ENCODE results near the gene OS9. TPM values are rescaled to one million over a fixed set of nuclear protein-coding genes. Genes with fewer than 3 reads are reported as not detected.

OS9 gene
- total RNA-seq, 1 donor: 211 TPM

DNA sequence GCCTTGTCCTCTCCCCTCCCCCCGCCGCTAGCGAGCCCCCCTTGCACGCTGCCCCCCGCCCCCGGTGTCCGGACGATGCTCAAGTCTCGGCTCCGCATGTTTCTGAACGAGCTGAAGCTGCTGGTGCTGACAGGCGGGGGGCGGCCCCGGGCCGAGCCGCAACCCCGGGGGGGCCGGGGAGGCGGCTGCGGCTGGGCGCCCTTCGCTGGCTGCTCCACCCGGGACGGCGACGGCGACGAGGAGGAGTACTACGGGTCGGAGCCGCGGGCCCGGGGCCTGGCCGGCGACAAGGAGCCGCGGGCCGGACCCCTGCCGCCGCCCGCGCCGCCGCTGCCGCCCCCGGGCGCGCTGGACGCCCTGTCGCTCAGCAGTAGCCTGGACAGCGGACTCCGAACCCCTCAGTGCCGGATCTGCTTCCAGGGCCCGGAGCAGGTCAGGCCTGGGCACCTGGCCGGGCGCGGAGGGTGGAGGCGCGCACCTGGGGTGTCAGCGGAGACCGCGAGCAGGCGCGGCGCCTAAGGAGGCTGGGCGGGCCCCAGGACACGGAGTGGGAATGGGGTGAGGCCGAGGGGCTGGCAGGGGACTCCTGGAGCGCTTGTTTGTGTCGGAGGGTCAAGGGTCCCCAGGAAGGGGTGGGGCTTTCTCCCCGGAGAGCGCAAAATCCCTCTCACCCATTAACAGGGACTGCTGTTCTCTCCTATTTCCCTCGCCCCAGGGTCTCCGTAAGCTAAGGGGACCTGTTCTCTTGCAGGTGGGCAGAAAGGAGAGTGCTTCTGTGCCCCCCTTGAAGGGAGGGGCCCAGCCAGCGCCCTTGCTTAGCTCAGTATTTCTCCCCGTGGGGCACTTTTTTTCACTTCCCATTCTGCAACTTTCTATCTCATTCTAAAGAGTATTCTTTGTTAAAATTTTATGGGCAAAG lies 61.8 kb downstream of the OS9 start:
- Histone ChIP-seq H4K20me1 (ENCODE audit: insufficient read depth, low read length) (peaks cover under 1% of the 10 kb centered on the region), H3K9me3 (ENCODE audit: low read depth, low read length) (no peaks in the 10 kb centered on the region), H2AFZ (ENCODE audit: low read length) (no peak overlapping the region), H3K36me3 (ENCODE audit: insufficient read depth, low read length) (peaks cover 5% of the 10 kb centered on the region), H3K4me2 (ENCODE audit: insufficient read depth, low read length) (peak overlapping the region; percentile 58), H3K27ac (ENCODE audit: low read depth, low read length) (no peak overlapping the region), H3K4me3 (ENCODE audit: insufficient read depth, low read length) (peak overlapping the region; percentile 49), H3K27me3 (ENCODE audit: insufficient read depth, low read length) (peaks cover 49% of the 10 kb centered on the region), H3K4me1 (ENCODE audit: insufficient read depth, low read length) (peaks cover 14% of the 10 kb centered on the region), H3K79me2 (ENCODE audit: insufficient read depth, low read length) (peaks cover 16% of the 10 kb centered on the region)
- DNase-seq (ENCODE audit: insufficient read length, low spot score, missing footprints): peak; percentile 91
- TF ChIP-seq, protein P1, sequence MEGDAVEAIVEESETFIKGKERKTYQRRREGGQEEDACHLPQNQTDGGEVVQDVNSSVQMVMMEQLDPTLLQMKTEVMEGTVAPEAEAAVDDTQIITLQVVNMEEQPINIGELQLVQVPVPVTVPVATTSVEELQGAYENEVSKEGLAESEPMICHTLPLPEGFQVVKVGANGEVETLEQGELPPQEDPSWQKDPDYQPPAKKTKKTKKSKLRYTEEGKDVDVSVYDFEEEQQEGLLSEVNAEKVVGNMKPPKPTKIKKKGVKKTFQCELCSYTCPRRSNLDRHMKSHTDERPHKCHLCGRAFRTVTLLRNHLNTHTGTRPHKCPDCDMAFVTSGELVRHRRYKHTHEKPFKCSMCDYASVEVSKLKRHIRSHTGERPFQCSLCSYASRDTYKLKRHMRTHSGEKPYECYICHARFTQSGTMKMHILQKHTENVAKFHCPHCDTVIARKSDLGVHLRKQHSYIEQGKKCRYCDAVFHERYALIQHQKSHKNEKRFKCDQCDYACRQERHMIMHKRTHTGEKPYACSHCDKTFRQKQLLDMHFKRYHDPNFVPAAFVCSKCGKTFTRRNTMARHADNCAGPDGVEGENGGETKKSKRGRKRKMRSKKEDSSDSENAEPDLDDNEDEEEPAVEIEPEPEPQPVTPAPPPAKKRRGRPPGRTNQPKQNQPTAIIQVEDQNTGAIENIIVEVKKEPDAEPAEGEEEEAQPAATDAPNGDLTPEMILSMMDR (IDR thresholded peaks at IDR 0.05; ENCODE audit: extremely low read depth, low read depth, low read length): no peak

- peaks cover 2% of the 10 kb centered on the region for H4K20me1 ChIP-seq (ENCODE audit: insufficient read depth, low read length)
- no peak overlapping the region for H2AFZ ChIP-seq (ENCODE audit: low read length)
- H3K4me2 ChIP-seq (ENCODE audit: insufficient read depth, low read length): no peak overlapping the region
- H3K27ac ChIP-seq (ENCODE audit: low read depth, low read length): no peak overlapping the region
- H3K36me3 ChIP-seq (ENCODE audit: insufficient read depth, low read length): no peaks in the 10 kb centered on the region
- H3K9me3 ChIP-seq (ENCODE audit: low read depth, low read length): no peaks in the 10 kb centered on the region
- peaks cover 49% of the 10 kb centered on the region for H3K27me3 ChIP-seq (ENCODE audit: insufficient read depth, low read length)
- no peak overlapping the region for H3K4me3 ChIP-seq (ENCODE audit: insufficient read depth, low read length)
- TF ChIP-seq, protein P1 (IDR thresholded peaks at IDR 0.05; ENCODE audit: extremely low read depth, low read depth, low read length): peak; percentile 36
- peaks cover 7% of the 10 kb centered on the region for H3K79me2 ChIP-seq (ENCODE audit: insufficient read depth, low read length)
- peaks cover 6% of the 10 kb centered on the region for H3K4me1 ChIP-seq (ENCODE audit: insufficient read depth, low read length)
- DNase-seq (ENCODE audit: insufficient read length, low spot score, missing footprints): peak; percentile 94
Measured at GRCh38 chr12:57756406-57757341, 62.7 kb downstream of the OS9 start.

GRCh38 chr12:57757771-57758170 lies 63.8 kb downstream of the OS9 start:
- H3K4me1 ChIP-seq (ENCODE audit: insufficient read depth, low read length): peaks cover 2% of the 10 kb centered on the region
- no peaks in the 10 kb centered on the region for H3K79me2 ChIP-seq (ENCODE audit: insufficient read depth, low read length)
- no peak overlapping the region for H3K4me3 ChIP-seq (ENCODE audit: insufficient read depth, low read length)
- H3K9me3 ChIP-seq (ENCODE audit: low read depth, low read length): no peaks in the 10 kb centered on the region
- TF ChIP-seq, protein P1 (IDR thresholded peaks at IDR 0.05; ENCODE audit: extremely low read depth, low read depth, low read length): no peak
- DNase-seq (ENCODE audit: insufficient read length, low spot score, missing footprints): peak; percentile 92
- H3K4me2 ChIP-seq (ENCODE audit: insufficient read depth, low read length): no peak overlapping the region
- H3K36me3 ChIP-seq (ENCODE audit: insufficient read depth, low read length): no peaks in the 10 kb centered on the region
- H4K20me1 ChIP-seq (ENCODE audit: insufficient read depth, low read length): peaks cover 2% of the 10 kb centered on the region
- H3K27ac ChIP-seq (ENCODE audit: low read depth, low read length): no peak overlapping the region
- H2AFZ ChIP-seq (ENCODE audit: low read length): no peak overlapping the region
- H3K27me3 ChIP-seq (ENCODE audit: insufficient read depth, low read length): peaks cover 48% of the 10 kb centered on the region

Measured in osteoblast (primary cell).